CD14-positive monocyte (primary cell): ENCODE data around the gene SPTBN2. TPM values are rescaled to one million over a fixed set of nuclear protein-coding genes. Genes with fewer than 3 reads are reported as not detected.
A peak's percentile ranks its signal among the peaks of the same experiment; 100 is the strongest.

ENCODE experiments used
- DNase-seq, 3 donors: peaks; one replicate each; pipeline ENCODE4 v3.0.0-alpha.2; 2011 to 2022
- H2AFZ ChIP-seq: 2 replicates; pipeline ENCODE4 v1.6.0; 2012; ENCODE audit warnings: mild to moderate bottlenecking, low read depth, low read length, inconsistent platforms; ENCODE audit not compliant: insufficient read depth, poor library complexity, severe bottlenecking
- H3K27ac ChIP-seq, 2 donors: 1 replicate in 1 of 2; 2 replicates in 1 of 2; pipeline ENCODE4 v1.5.1; 2012 to 2013; ENCODE audit warnings: low read length in 2 of 2, control low read depth in 1 of 2, inconsistent platforms in 1 of 2, low read depth in 1 of 2, mild to moderate bottlenecking in 1 of 2
- H3K27me3 ChIP-seq, 2 donors: one replicate each; pipeline versions ENCODE4 v1.6.0 to v1.6.1; 2011 to 2013; ENCODE audit warnings: low read length in 2 of 2; ENCODE audit not compliant: control insufficient read depth in 2 of 2, insufficient read depth in 2 of 2
- H3K36me3 ChIP-seq, 2 donors: replicated peaks in 1 of 2; 1 replicate in 1 of 2; 2 replicates in 1 of 2; pipeline versions ENCODE4 v1.5.1 to v1.6.1; 2012 to 2013; ENCODE audit warnings: low read length in 2 of 2, control low read depth in 1 of 2, inconsistent platforms in 1 of 2, mild to moderate bottlenecking in 1 of 2; ENCODE audit not compliant: insufficient read depth in 2 of 2, control insufficient read depth in 1 of 2
- H3K4me1 ChIP-seq, 2 donors: 1 replicate in 1 of 2; 2 replicates in 1 of 2; pipeline versions ENCODE4 v1.5.1 to v1.6.1; 2012 to 2013; ENCODE audit warnings: low read length in 2 of 2, control low read depth in 1 of 2, inconsistent platforms in 1 of 2, mild to moderate bottlenecking in 1 of 2, moderate library complexity in 1 of 2; ENCODE audit not compliant: insufficient read depth in 2 of 2, control insufficient read depth in 1 of 2
- H3K4me2 ChIP-seq: replicated peaks from 2 replicates; pipeline ENCODE3; 2012; ENCODE audit warnings: low read length, moderate library complexity, mild to moderate bottlenecking; ENCODE audit not compliant: poor library complexity, severe bottlenecking; ENCODE audit errors: extremely low read depth
- H3K4me3 ChIP-seq, 3 experiments: fragments of 200-600 bp in 1 of 3; sonication (generic) in 1 of 3; replicated peaks in 1 of 3; 1 replicate in 2 of 3; 2 replicates in 1 of 3; pipeline ENCODE4 v1.5.1; 2011 to 2013; ENCODE audit warnings: low read length in 3 of 3, mild to moderate bottlenecking in 3 of 3, control low read depth in 2 of 3, low read depth in 2 of 3, inconsistent platforms in 1 of 3, moderate library complexity in 1 of 3
- H3K79me2 ChIP-seq: 2 replicates; pipeline ENCODE4 v1.6.0; 2012; ENCODE audit warnings: mild to moderate bottlenecking, control low read depth, inconsistent platforms, low read length, moderate library complexity; ENCODE audit not compliant: insufficient read depth
- H3K9ac ChIP-seq: 2 replicates; pipeline ENCODE4 v1.6.0; 2017; ENCODE audit warnings: low read length, mild to moderate bottlenecking; ENCODE audit not compliant: insufficient read depth, poor library complexity, severe bottlenecking
- H3K9me3 ChIP-seq, 2 donors: replicated peaks in 1 of 2; 1 replicate in 1 of 2; 2 replicates in 1 of 2; pipeline versions ENCODE4 v1.5.1 to v1.6.1; 2012 to 2013; ENCODE audit warnings: low read length in 2 of 2, control low read depth in 1 of 2; ENCODE audit not compliant: control insufficient read depth in 1 of 2, insufficient read depth in 1 of 2
- H4K20me1 ChIP-seq: 2 replicates; pipeline ENCODE4 v1.6.0; 2012; ENCODE audit warnings: mild to moderate bottlenecking, low read length, control low read depth, moderate library complexity; ENCODE audit not compliant: insufficient read depth
- H3K27ac Mint-ChIP-seq, 7 donors: one replicate each; pipeline ENCODE4 v1.8.0; 2020; ENCODE audit warnings: mild to moderate bottlenecking in 7 of 7, mixed read lengths in 7 of 7, moderate library complexity in 6 of 7, inconsistent platforms in 2 of 7
- H3K27me3 Mint-ChIP-seq, 3 donors: one replicate each; pipeline ENCODE4 v1.8.0; 2021 to 2022; ENCODE audit warnings: low read depth in 3 of 3, mild to moderate bottlenecking in 3 of 3, mixed read lengths in 3 of 3, moderate library complexity in 3 of 3, inconsistent platforms in 1 of 3
- H3K36me3 Mint-ChIP-seq, 2 donors: one replicate each; pipeline ENCODE4 v1.8.0; 2020; ENCODE audit warnings: mixed read lengths in 2 of 2, inconsistent platforms in 1 of 2, mild to moderate bottlenecking in 1 of 2
- H3K4me1 Mint-ChIP-seq: one replicate; pipeline ENCODE4 v1.8.0; 2020; ENCODE audit warnings: mild to moderate bottlenecking, mixed read lengths
- H3K4me3 Mint-ChIP-seq, 2 donors: one replicate each; pipeline ENCODE4 v1.8.0; 2020; ENCODE audit warnings: mild to moderate bottlenecking in 2 of 2, mixed read lengths in 2 of 2, moderate library complexity in 1 of 2
- H3K9me3 Mint-ChIP-seq, 7 donors: one replicate each; pipeline ENCODE4 v1.8.0; 2020 to 2022; ENCODE audit warnings: mixed read lengths in 7 of 7, mild to moderate bottlenecking in 6 of 7, moderate library complexity in 6 of 7, inconsistent platforms in 2 of 7
- WGBS: methylation state at CpG from one replicate; pipeline ENCODE4 v1.1.5; 2013; ENCODE audit warnings: missing lambda C conversion rate; ENCODE audit not compliant: insufficient coverage; 5-methylcytosine and 5-hydroxymethylcytosine counted together
- intact Hi-C, 2 donors: fragments of 100-400 bp; cut with micrococcal nuclease; formaldehyde crosslinking; loops; one replicate each; pipeline versions ENCODE4 v1.15.0 to v1.15.1; 2023
- polyA plus RNA-seq, 3 donors: library from polyadenylated mRNA; depleted of rRNA in 1 of 3; unstranded in 2 of 3; stranded (reverse) in 1 of 3; fragments of 300-500 nt in 2 of 3; fragments of >200 nt in 1 of 3; fragmentation: Illumina TruSeq in 2 of 3; gene quantifications; 1 replicate in 2 of 3; 2 replicates in 1 of 3; pipeline ENCODE4 v1.2.3, GENCODE V29; 2012 to 2021
- TF ChIP-seq, protein P1 (sequence below): fragments of 200-600 bp; IDR thresholded peaks from one replicate; pipeline ENCODE4 v1.8.0; 2022; ENCODE audit warnings: antibody characterized with exemption, mild to moderate bottlenecking

Gene SPTBN2
- polyA plus RNA-seq, 3 donors, result not detected

DNA sequence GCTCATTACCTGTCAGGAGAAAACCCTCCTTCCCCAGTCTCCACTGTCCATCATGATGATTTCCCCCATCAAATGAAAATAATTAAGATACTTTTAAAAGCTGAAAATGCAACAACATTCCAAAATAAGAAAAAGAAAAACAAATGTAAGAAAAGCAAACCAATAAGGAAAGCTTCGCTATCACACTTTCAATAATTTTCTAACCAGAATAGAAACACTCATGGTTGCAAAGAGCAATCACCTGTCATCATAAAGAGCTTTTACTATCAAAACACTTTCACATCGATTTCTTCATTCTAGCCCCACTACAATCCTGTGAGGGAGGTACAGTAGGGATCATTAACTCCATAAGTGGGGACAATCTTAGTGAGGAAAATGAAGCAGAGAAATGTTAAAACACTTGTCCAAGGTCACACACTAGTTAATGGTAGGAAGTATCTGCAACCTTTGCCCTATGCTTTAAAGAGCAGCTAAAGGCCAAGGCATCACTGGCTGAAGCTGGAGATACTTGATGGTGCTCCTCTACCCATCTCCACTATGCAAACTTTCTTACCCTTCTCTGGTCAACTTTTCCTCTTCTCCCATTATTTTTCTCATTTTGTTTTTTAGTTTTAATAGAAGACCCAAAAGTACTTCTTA, 53.9 kb downstream of the SPTBN2 start:
- Histone ChIP-seq H3K4me2 (no peak overlapping the region), H4K20me1 (peaks cover 7% of the 10 kb centered on the region), H3K27me3 (no peaks in the 10 kb centered on the region), H3K79me2 (peaks cover 71% of the 10 kb centered on the region), H3K4me1 (peaks cover 18 to 26% of the 10 kb centered on the region in 2 donors), H2AFZ (no peak overlapping the region), H3K9me3 (no peaks in the 10 kb centered on the region), H3K36me3 (peaks cover 5 to 11% of the 10 kb centered on the region in 2 donors), H3K9ac (no peak overlapping the region), H3K27ac (peak overlapping the region in 1 of 2 donors; percentile 3), H3K4me3 (no peak overlapping the region)
- no peaks in the 10 kb centered on the region for H3K27me3 Mint-ChIP-seq
- intact Hi-C loops, result loop anchor here (5.0 to 10.0 kb wide), 4 partner anchors 38 to 240 kb away; partner anchors contain the start of genes CCDC87 (in 1 of the 2), CCS (in 1 of the 2), MRPL11 (in 1 of the 2) and RBM4 (in 1 of the 2)
- peaks cover 27% of the 10 kb centered on the region for H3K4me1 Mint-ChIP-seq
- H3K9me3 Mint-ChIP-seq, result no peaks in the 10 kb centered on the region
- peak overlapping the region in 1 of 7 donors; percentile 11 for H3K27ac Mint-ChIP-seq
- DNase-seq, result no peak
- peaks cover 0 to 6% of the 10 kb centered on the region in 2 donors for H3K36me3 Mint-ChIP-seq
- TF ChIP-seq, protein P1, sequence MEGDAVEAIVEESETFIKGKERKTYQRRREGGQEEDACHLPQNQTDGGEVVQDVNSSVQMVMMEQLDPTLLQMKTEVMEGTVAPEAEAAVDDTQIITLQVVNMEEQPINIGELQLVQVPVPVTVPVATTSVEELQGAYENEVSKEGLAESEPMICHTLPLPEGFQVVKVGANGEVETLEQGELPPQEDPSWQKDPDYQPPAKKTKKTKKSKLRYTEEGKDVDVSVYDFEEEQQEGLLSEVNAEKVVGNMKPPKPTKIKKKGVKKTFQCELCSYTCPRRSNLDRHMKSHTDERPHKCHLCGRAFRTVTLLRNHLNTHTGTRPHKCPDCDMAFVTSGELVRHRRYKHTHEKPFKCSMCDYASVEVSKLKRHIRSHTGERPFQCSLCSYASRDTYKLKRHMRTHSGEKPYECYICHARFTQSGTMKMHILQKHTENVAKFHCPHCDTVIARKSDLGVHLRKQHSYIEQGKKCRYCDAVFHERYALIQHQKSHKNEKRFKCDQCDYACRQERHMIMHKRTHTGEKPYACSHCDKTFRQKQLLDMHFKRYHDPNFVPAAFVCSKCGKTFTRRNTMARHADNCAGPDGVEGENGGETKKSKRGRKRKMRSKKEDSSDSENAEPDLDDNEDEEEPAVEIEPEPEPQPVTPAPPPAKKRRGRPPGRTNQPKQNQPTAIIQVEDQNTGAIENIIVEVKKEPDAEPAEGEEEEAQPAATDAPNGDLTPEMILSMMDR, result no peak
- no peak overlapping the region for H3K4me3 Mint-ChIP-seq
- no CpG with 5 or more reads among the region's 2 CpGs for WGBS

DNA sequence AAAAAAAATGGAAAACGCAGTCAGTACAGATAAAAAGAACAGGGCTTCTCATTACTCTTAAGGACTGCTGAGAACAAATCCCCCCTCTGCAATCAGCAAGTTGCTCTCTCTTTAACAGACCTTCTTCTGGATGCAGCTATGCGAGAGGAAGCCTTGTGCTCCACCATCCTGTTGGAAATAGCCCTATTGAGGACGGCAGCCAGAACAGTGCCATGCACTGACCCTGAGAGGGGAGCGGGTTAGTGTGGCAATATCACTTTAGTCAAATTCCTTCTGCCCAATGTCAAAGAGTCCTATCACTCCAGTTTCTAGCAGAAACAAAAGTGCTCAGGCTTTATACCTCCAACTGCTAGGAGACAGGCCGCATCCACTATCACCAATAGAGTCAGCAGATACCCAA, 58.2 kb downstream of the SPTBN2 start:
- no peak overlapping the region for H3K4me2 ChIP-seq
- H3K79me2 ChIP-seq, result peaks cover 84% of the 10 kb centered on the region
- no peak for DNase-seq
- no peak overlapping the region for H3K27ac ChIP-seq
- H3K4me1 ChIP-seq, result peaks cover under 1 to 7% of the 10 kb centered on the region in 2 donors
- H3K4me3 ChIP-seq, result no peak overlapping the region
- 100% methylated on average over 1 of the region's 5 CpGs for WGBS
- H2AFZ ChIP-seq, result no peak overlapping the region
- H3K27ac Mint-ChIP-seq, result peak overlapping the region in 2 of 7 donors; percentile 5 to 12
- TF ChIP-seq, protein P1, result no peak
- no peaks in the 10 kb centered on the region for H3K27me3 ChIP-seq
- H3K9ac ChIP-seq, result no peak overlapping the region
- H4K20me1 ChIP-seq, result peaks cover 27% of the 10 kb centered on the region
- no peak overlapping the region for H3K4me3 Mint-ChIP-seq
- no peaks in the 10 kb centered on the region for H3K9me3 ChIP-seq
- H3K27me3 Mint-ChIP-seq, result no peaks in the 10 kb centered on the region
- peaks cover 8% of the 10 kb centered on the region for H3K4me1 Mint-ChIP-seq
- peaks cover 29 to 54% of the 10 kb centered on the region in 2 donors for H3K36me3 ChIP-seq
- no peaks in the 10 kb centered on the region for H3K9me3 Mint-ChIP-seq
- H3K36me3 Mint-ChIP-seq, result peaks cover 27 to 43% of the 10 kb centered on the region in 2 donors
- intact Hi-C loops, result loop anchor here in 1 of 2 donors (10.0 kb wide), 1 partner anchor 236 kb away; the partner anchor contains the start of gene MRPL11
